ENCODE results near the gene CEP112. TPM values are rescaled to one million over a fixed set of nuclear protein-coding genes. Genes with fewer than 3 reads are reported as not detected.
A peak's percentile ranks its signal among the peaks of the same experiment; 100 is the strongest.

CEP112 gene
- total RNA-seq, 1 experiment from 2014 or later = 1.3 TPM

DNA sequence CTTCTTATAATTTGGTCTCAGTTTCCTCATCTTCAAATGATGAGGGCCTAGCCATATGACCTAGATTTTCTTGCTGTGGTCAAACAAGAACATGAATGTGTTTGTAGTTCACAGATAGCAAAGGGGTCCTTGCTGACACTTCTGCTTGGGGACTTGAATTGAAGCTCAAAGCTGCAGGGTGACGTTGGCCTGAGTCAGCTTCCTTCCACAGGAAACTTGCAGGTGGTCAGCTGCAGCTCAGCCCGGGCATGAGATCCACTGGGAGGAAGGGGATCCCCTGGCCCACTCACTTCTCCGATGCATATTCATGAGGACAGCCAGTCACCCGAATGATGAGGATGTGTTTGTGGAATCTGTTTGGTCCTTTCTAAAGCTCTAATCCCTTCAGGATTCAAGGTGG is 587.9 kb downstream of the CEP112 start:
- DNase-seq (ENCODE audit: low spot score) = no peak

DNA sequence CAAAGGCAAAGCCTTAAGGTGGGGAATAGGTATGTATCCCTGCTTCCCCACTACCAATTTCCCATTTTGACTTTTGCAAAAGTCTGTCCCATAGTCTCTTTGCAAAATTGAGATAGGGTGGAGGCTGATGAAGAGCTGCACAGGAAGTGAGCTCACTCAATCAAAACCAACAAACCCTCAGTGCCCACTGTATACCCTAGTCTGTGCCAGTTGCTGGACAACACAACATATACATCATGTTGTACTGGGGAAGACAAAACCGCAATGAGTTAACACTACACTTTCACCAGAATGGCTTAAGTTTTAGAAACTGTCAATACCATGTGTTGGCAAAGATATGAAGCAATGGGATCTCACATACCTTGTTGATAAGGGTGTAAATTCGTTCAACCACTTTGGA is 590.1 kb downstream of the CEP112 start:
- no peak for DNase-seq (ENCODE audit: low spot score)

DNA sequence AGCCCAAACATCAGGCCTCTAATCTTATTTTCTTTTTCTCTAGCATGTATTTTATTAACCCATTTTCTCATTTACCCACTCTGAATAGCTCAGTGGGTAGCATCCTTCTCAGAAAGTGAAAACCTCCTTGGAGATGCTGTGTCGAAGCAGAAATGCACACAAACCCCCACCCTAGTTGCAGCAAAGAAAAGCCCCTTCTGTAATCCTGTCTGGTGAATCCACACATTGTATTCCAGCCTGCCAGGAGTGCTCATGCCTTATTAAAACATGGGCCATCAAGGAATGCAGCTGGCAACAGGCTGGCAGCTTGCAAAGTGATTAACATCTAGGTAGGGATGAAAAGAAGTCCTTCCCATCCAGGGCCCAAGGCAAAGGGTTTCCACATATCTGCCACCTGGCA is 590.8 kb downstream of the CEP112 start:
- DNase-seq (ENCODE audit: low spot score) = no peak

DNA sequence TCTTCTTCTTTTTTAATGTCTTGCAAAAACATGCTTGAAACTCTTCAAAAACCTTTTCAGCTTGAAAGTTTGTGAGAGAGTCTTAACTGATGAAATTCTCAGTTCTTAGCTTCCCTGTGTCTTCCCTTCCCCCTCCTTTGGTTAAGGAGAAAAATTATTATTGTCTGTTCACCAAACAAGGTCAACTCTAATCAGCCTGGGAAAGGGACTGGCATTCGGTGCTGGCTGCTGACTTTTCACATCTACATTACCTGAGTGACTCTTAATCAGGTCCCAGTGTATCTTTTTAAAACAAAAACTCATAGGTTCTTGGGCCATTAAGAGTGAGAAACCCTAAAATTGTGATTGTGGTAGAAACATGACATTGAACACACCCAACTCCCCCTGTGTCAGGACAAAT is 591.4 kb downstream of the CEP112 start:
- DNase-seq (ENCODE audit: low spot score) = no peak

DNA sequence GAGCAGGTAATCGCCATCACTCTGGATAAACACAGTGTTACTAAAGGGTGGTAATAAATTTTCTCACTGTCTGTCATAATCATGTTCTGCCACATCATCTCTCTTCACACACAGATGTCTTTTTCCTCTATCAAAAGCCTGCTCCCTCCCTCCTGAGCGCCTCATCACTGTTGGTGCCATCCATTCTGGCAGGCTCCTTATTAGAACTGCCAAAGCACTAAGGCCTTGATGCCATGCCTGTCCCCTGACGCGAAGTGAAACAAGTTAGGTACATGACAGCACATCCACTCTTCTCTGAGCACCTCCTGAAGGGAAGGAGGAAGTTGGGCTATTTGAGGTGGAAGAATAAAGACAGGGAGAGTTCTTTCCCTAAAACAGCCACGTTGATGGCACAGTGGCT is 592.3 kb downstream of the CEP112 start:
- no peak for DNase-seq (ENCODE audit: low spot score)

DNA sequence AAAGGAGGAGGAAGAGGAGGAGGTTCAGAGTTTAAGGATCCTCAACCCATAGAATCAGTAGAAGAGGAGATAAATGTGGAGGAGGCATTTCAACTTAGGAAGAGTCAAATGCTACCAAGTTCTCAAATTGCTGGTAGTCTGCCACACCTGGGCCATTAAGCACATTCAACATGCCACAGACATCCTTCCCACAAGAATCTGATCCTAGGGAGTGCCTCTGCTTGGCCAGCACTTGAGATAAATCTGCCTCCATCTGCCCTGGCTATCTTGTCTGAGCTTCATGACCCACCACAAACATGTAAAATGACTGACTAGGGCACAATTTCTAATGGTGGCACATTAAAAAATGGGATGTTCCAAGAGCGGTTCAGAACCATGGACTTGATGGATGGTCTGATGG is 593.2 kb downstream of the CEP112 start:
- DNase-seq (ENCODE audit: low spot score) = no peak

DNA sequence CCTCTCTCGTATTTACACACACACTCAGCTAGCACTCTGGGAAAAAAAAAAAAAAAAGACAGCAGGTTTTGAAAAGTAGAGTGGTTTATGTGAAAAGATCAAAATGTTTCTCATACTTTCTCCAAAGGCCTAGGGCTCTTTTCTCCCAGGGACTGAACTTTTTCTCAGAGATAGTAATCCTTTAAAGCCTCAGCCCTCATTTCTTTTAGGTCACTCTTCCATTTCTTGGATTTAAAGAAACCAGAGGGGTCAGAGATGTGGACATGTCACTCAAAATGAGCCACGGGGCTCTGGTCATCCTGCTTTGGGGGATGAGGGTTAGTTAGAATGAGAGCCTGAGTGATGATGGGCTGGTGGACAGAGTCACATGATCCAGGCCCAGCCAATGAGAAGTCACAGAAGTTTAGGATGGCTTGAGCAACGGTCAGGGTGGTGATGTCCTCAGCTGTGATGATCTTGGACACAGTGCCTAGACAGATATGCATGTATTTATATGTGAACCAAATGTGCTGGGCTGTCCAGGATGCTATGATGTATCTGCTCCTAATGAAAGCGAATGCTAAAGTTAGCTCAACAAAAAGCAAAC is 596.8 kb downstream of the CEP112 start:
- DNase-seq (ENCODE audit: low spot score) = no peak

DNA sequence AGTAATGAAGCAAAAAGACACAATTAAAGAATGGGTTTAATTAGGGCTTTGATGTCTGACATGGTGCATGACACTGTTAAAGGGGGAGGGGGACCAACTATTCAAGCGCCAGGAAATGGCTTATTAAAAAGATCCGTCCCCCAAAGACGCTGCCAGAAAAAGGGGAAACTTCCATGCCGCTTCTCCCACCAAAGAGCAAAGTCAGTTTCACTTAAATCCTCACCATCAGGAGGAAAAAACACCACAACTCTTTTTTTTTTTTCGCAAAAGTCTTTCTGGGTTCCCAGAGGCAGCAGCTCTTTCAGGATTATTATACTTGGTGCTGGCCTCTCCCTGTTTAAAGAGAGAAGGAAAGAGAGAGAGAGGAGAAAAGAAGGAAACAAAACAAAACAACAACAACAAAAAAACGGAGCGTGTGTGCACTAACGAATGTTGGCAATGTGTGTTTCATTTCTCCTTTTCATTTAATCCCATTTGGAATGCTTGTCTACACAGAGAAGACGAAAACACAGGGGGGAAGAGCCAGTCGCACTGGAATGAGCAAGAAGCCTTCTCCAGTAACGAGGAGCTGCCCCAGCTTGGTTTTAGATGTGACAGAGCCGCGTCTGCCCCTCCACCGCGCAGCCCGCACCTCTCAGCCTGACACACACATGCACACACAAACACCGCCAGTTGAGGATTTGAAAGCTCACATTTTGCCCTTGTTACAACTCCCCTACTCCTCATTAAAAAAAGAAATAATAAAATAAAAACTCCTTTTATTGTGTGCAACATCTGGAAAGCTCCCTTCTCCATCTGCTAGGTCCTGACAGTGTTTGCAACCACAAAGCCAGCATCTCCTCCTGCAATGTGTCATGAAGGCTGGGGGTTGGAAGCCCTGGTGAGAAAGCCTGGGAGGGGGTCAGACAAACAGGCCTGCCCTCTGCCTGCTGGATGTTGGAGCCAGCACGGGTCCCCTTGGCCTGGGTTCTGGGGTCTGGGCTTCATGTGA is 597.8 kb downstream of the CEP112 start:
- no peak for DNase-seq (ENCODE audit: low spot score)

DNA sequence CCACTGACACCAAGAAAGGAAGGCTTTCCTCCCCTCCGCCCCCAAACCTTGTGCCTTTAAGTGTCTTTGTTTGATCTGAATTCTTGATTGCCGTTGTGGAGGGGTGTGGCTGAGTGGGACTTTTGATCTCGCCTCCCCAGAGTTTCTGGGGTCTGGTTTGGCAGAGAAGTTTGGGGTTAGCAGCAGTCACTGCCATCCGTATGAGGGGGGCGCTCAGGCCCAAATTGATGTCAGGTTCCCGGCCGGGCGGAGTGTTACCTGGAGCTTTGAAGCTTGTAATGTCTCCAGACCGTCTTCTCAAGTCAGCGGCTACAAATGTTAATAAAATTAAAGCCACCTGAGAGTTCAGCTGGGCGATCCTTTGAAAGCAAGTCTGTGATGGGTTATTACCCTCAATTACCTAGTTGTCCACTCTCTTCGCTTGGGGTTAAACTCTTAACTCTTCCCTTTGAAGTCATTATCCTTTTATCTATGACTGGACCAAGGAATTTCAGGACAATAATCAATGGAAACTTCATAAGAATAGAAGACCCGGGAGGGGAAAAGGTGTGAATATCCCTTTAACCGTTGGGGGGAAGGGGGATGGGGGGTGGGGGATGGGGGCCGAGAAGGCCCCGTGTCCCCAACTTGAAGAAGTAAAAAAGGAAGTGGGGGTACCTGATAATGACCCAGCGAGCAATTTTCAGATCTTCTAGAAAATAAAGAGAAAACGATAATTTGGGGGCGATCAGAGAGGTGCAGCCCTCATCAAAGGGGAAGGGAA is 598.7 kb downstream of the CEP112 start:
- DNase-seq (ENCODE audit: low spot score) = no peak

DNA sequence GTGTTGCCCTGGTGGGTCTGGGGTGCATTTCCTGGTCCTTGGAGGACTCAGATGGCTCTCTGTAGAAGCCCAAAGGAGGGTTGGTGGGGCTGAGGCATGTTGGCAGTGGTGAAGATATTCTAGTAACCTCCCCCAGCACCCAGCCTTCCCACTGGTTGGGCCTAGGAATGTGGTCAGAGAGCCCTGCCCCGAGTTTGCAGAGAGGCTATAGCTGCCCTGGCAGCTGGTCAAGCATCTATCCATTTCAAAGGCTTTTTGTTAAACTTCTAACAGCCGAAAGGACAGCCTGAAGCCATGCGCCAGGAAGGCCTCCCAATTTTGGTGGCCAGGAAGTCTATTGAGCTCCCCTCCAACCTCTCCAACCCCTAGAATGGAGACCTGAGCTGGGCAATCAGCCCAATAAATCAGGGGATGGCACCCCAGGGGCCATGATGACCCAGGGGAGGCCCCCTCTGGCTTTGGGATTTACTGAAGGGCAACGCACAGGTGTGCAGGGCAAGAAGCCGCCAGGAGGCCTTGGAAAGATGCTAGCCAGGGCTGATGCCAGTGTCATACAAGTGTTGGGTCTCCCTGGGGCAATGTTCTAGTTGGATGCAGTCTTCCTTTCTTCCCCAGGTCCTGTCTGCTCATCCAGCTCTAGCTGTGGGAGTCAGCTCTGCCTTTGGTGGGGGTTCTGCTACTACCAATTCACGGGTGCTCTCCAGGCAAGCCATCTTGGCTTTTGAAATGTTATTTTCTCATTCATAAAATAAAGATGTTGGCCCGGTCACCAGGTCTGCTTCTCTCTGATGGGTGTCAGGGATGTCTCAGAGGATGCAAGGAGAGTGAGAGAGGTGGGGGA is 599.6 kb downstream of the CEP112 start:
- DNase-seq (ENCODE audit: low spot score) = no peak

DNA sequence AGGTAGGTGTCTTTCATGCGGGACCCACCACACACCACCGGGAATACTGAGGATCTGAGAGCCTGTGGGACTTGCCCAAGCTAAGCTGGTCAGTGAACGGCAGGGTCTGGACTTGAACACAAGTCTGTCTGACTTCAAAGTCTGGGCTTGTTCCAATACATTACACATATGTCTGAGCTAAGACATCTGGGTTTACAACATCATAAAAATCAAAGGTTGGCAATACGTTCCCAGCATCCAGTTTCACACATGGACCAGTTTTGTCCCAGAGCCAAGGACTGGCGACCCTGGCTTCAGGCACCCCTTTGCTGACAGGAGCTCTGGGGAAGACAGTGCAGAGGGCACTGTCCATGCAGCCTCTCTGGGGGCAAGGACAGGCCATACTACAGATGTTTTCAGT is 602.6 kb downstream of the CEP112 start:
- no peak for DNase-seq (ENCODE audit: low spot score)

DNA sequence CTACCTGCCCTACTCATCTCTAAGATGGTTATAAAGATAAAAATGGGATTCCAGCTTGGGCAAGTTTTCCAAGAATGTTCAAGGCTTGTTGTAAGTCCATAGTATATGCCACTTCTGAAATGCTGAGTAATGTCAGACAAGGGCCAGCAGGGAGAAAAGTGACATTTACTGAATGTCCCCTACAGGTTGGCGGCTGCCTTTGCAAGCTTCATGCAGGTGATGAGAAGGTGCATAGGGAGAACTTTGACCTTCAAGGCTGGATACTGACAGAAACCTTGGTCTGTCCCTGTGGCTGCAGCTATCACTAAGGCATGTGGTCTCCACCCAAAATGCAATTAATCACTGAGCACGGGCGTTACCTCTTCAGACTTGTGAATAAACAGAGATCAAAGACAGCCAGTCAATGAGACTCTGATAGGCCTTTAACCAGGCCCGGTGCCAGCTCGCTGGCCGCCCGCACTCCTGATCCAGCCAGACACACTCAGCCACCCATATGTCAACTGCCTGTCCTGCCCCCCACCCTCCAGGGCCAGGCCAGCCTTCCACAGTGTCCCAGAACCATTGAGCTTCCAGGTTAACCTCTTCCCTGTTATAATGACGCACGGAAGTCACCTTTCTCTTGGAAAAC is 603.6 kb downstream of the CEP112 start:
- DNase-seq (ENCODE audit: low spot score) = peak; percentile 99

DNA sequence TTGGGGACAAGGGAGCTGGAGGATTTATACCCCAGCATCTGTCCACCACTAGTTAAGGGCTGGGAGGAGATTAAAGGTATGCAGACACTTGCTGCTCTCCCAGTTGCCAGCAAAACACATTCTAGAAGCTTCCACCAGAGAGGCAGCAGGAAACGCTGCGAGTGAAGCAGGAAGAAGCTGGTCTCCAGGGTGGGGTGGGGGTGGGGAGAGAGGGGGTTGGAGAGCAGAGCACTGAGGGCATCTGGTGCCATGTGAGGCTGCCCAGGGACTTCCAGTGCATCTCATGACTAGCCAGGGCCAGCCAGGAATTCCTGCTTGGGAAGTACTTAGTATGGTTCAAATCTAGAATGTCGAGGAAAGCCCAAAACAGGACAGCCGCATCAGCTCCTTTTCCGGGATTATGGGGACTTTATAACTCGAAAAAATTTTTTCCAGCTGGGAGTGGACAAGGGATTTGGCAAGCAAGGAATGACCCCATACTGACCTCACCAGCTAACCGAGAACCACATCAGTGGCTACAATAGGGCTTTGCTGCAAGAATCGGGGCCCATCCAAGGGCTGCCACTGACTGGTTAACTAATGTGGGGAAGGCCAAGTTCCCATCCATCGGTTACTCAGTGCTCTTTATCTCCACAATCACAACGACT is 604.3 kb downstream of the CEP112 start:
- no peak for DNase-seq (ENCODE audit: low spot score)

DNA sequence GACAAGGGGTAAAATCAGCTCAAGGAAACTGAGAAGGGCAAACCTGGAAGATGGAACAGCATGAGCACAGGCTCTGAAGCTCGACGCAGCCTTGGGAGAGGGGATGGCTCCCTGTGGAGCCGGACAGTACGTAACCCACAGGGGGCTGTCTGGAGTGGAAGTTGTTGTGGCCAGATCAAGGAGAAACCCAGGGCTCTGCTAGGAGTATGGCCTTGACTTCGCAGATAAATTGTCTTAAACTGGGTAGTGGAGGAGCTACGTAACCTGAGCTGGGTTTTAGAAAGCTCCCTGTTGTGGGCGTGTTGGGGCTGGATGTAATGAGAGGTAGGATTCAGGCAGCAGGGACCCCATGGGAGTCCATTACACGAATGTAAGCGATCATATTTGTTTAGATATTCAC is 605.0 kb downstream of the CEP112 start:
- DNase-seq (ENCODE audit: low spot score) = no peak

Other genes starting within 250 kb of the CEP112 start
- 20.8 and 22.1 TPM in 2 replicates for gene APOH, start 37.3 kb upstream of the CEP112 start, total RNA-seq (2014; rRNA removed; shearing (Covaris generic))
- gene PRKCA, start 110.5 kb upstream of the CEP112 start, total RNA-seq (2014; rRNA removed; shearing (Covaris generic)) = 6.6 and 7.1 TPM in 2 replicates